GM18511 (cell line): ENCODE data around the gene CSF3.

ENCODE experiments used
- ATAC-seq: cut with Tn5 transposase; IDR thresholded peaks from one replicate; pipeline ENCODE4 v1.9.1; 2021; ENCODE audit warnings: mild to moderate bottlenecking, moderate library complexity; ENCODE audit not compliant: unreplicated experiment

Gene CSF3

GRCh38 chr17:40022961-40023541, 7.8 kb downstream of the CSF3 start:
- no peak for ATAC-seq

GRCh38 chr17:40023590-40024292, 8.5 kb downstream of the CSF3 start:
- no peak for ATAC-seq

GRCh38 chr17:40024901-40025300, 9.7 kb downstream of the CSF3 start:
- ATAC-seq, result no peak

- ATAC-seq, result no peak
These were observed 10.3 kb downstream of the CSF3 start for GRCh38 chr17:40025559-40025958.

- ATAC-seq, result no peak
These were observed 11.0 kb downstream of the CSF3 start for GRCh38 chr17:40025991-40026815.

GRCh38 chr17:40026816-40027613, 11.8 kb downstream of the CSF3 start:
- ATAC-seq, result no peak

GRCh38 chr17:40027614-40028012, 12.4 kb downstream of the CSF3 start:
- ATAC-seq, result no peak

GRCh38 chr17:40028595-40028994, 13.4 kb downstream of the CSF3 start:
- ATAC-seq, result no peak

- ATAC-seq, result no peak
These were observed 16.5 kb downstream of the CSF3 start for GRCh38 chr17:40031706-40032105.

- no peak for ATAC-seq
These were observed 17.4 kb downstream of the CSF3 start for GRCh38 chr17:40032322-40033320.

- ATAC-seq, result no peak
These were observed 18.1 kb downstream of the CSF3 start for GRCh38 chr17:40033339-40033738.

- ATAC-seq, result no peak
These were observed 19.4 kb downstream of the CSF3 start for GRCh38 chr17:40034426-40035161.

- ATAC-seq, result no peak
These were observed 19.9 kb downstream of the CSF3 start for GRCh38 chr17:40035162-40035559.

GRCh38 chr17:40038882-40039513, 23.8 kb downstream of the CSF3 start:
- no peak for ATAC-seq

- ATAC-seq, result no peak
These were observed 26.0 kb downstream of the CSF3 start for GRCh38 chr17:40041196-40041595.

- ATAC-seq, result no peak
These were observed 41.3 kb downstream of the CSF3 start for GRCh38 chr17:40056379-40057015.

GRCh38 chr17:40058186-40058784, 43.0 kb downstream of the CSF3 start:
- no peak for ATAC-seq

GRCh38 chr17:40058865-40059264, 43.6 kb downstream of the CSF3 start:
- no peak for ATAC-seq
